ENCODE measurements around the gene NAGS. TPM values are rescaled to one million over a fixed set of nuclear protein-coding genes. Genes with fewer than 3 reads are reported as not detected.
"Not testable (repeated sequence)": the region's sequence is repeated elsewhere in the genome, so short reads cannot be mapped to it uniquely, and the experiment has no call there.

NAGS gene, protein sequence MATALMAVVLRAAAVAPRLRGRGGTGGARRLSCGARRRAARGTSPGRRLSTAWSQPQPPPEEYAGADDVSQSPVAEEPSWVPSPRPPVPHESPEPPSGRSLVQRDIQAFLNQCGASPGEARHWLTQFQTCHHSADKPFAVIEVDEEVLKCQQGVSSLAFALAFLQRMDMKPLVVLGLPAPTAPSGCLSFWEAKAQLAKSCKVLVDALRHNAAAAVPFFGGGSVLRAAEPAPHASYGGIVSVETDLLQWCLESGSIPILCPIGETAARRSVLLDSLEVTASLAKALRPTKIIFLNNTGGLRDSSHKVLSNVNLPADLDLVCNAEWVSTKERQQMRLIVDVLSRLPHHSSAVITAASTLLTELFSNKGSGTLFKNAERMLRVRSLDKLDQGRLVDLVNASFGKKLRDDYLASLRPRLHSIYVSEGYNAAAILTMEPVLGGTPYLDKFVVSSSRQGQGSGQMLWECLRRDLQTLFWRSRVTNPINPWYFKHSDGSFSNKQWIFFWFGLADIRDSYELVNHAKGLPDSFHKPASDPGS
- 0.54 TPM for total RNA-seq
- long read RNA-seq, partial matches to known transcripts: 1 of 2 reads
- long read RNA-seq, other reads (novel, unspliced or antisense): 1 of 2 reads

DNA sequence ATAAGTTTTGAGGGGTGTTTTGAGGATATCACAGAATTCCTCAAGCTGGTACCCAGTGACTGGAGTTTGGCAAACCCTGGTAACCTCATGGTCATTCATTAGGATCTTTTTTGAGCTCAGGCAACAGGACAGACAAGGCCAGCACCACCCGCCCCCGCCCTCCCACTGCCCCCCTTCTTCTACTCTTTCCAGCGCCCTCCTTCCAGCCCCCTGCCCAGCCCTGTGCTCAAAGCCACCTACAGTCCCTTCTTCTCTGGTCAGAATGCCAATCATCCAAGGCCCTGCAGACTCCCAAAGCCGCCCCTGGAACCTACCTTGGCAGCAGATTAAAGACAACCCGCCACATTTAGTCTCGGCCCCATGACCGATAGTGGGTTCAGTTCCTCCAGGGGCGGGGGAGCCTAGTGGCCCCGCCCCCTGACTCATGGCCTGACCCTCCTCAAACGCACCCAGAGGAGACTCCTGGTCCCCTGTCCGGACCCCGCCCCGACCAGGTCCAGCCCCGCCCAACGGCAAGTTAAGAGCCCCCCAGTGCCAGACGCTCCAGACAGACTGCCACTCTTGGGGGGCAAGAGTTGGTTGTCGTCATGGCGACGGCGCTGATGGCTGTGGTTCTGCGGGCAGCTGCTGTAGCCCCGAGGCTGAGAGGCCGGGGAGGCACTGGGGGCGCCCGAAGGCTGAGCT, at the start of gene NAGS:
Gene NAGS (plus strand): TSS at position 546 of the 684 bp plus-strand sequence. CDS start 42 bp downstream, at position 588.
- DNase-seq: no peak
- intact Hi-C loops (cut with DNase I): no loop called here

GRCh38 chr17:43956222-43956621, 48.2 kb upstream of the NAGS start:
- ATAC-seq (ENCODE audit: poor library complexity): no peak
- DNase-seq: no peak
- intact Hi-C loops (cut with DNase I): no loop called here

More for the DNA sequence above, at the start of gene NAGS:
- ATAC-seq (ENCODE audit: poor library complexity): no peak

- DNase-seq: no peak
- ATAC-seq (ENCODE audit: poor library complexity): no peak
- intact Hi-C loops (cut with DNase I): no loop called here
Observed at GRCh38 chr17:43958748-43959352, 45.6 kb upstream of the NAGS start.

DNA sequence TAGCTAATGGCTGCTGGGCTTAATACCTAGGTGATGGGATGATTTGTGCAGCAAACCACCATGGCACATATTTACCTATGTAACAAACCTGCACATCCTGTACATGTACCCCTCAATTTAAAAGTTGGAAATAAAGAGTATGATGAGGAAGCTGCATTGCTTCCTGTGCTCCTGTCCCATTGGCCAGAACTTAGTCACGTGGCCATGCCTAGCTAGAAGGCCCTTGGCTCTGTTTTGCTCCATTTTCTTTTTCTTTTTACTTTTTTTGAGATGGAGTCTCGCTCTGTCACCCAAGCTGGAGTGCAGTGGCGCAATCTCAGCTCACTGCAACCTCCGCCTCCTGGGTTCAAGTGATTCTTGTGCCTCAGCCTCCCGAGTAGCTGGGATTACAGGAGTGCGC, 43.1 kb upstream of the NAGS start:
- DNase-seq; ATAC-seq (ENCODE audit: poor library complexity); intact Hi-C loops (cut with DNase I): not testable (repeated sequence)

DNA sequence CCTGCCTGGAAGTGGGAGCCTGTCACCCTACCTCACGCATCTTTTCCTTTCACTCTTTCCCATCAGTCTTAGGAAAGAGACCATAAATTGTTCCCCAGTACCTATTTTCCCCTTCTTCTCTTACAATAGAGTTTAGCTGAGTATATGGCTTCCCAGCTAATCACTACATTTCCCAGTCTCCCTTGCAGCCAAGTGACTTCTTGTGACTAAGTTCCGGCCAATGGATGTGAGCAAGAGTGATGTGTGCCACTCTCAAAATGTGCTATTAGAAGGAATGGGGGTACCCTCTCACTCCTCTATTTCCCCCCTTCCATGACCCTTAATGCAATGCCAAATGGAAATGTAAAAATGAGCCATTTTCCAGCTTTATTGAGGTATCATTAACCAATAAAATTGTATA, 42.5 kb upstream of the NAGS start:
- ATAC-seq (ENCODE audit: poor library complexity): no peak
- intact Hi-C loops (cut with DNase I): no loop called here
- DNase-seq: no peak

GRCh38 chr17:43962479-43962878, 41.9 kb upstream of the NAGS start:
- ATAC-seq (ENCODE audit: poor library complexity): no peak
- intact Hi-C loops (cut with DNase I): no loop called here
- DNase-seq: no peak

DNA sequence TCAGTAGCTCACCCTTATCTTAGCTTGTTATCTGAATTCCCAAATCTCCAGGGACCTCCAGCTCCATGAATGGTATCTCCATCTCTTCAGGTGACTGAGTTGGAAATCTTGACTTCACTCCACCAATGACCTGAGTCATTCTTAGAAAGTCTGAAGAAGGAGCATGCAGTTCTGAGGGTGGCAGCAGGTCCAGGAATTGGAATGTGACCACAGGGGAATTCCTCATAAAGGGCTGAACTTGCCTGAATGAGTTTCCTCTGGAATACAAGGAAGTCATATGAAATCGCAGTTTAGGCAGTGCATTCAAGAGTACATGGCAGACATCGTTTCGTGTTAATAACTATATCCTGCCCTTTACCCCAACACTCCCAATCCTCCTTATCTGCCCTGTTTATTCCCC, 38.1 kb upstream of the NAGS start:
- ATAC-seq (ENCODE audit: poor library complexity): no peak
- intact Hi-C loops (cut with DNase I): no loop called here
- DNase-seq: no peak

DNA sequence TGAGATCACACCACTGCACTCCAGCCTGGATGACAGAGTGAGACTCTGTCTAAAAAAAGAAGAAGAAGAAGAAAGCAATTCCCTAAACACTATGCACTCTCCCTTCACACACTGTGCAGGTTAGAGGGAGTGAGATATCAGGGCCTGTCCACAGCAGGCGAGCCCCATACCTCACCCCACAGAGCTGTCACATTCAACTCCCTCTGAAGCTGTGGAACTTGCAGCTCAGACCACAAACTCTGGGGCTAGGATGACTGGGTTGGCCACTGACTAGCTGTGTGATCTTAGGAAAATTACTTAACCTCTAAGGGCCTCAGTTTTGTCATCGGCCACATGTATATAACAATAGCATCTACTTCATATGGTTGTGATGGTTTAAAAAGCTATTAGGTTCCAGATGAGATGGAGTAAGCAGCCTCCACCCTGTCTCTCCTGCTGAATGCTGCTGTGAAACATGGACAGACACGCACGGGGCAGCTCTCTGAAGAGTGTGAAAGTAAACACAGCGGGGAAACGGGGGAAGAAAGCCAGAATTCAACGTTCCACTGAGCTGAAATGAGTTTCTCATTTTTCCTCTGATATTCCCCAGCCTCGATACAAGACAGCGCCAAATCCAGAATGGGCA, 37.1 kb upstream of the NAGS start:
- DNase-seq: peak; percentile 3
- intact Hi-C loops (cut with DNase I): no loop called here

DNA sequence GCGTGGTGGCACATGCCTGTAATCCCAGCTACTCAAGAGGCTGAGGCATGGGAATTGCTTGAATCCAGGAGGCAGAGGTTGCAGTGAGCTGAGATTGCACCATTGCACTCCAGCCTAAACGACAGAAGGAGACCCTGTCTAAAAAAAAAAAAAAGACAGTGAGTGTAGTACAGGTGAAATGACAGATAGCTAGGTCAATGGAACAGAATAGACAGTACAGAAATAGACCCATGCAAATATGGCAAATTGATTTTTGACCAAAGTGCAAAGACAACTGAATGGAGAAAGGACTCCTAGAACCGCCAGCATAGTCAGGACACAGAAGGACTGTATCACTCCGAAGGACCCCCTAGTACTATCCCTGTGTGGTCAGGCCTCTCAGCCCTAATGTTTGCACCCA, 34.1 kb upstream of the NAGS start:
- DNase-seq (peak; percentile 6), ATAC-seq (ENCODE audit: poor library complexity) (no peak)
- intact Hi-C loops (cut with DNase I): no loop called here

More for the DNA sequence above, 37.1 kb upstream of the NAGS start:
- ATAC-seq (ENCODE audit: poor library complexity): no peak

- DNase-seq; intact Hi-C loops (cut with DNase I); ATAC-seq (ENCODE audit: poor library complexity): not testable (repeated sequence)
Observed at GRCh38 chr17:43971436-43971835, 33.0 kb upstream of the NAGS start.

- intact Hi-C loops (cut with DNase I); ATAC-seq (ENCODE audit: poor library complexity); DNase-seq: not testable (repeated sequence)
Observed at GRCh38 chr17:43972444-43973212, 31.8 kb upstream of the NAGS start.

DNA sequence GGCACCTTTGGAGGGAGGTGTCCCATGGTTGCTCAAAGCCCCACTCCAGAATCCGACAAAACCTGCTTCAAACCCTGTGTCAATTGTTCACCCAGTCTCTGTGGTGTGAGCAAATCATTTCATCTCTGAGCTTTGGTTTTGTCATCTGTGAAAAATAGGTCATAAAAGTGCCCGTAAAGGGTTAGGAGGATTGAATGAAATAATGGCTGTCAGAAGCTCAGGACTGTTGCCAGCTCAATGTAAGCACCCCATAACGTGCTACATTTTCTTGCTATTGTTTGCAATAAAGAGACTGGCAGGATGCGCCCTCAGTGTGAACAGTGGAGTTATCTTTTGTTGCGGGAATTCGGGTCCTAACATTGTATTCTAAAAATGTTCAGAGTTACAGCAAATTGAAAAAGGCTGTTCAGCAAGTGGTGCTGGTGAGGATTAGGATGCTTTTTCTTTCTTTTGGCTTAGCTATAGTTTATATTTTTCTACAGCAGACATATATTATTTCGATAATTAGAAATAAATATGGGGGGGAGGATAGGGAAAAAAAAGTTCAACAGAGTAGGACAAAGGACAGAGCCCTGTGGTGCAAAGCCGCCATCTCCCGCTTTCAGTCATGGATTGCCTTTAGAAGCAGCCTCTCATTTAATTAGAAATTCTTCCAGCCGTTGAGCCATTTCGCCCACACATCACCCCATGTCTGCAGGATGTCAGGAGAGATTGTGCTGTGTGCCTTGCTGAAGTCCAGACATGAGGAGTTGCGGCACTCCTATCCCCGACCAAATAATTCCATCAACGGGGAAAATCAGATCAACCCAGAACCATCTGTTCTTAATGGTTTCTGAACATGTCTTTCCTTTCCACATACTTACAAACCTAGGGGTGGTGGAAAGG, 29.8 kb upstream of the NAGS start:
- no peak for DNase-seq
- intact Hi-C loops (cut with DNase I): no loop called here

GRCh38 chr17:43975898-43976297, 28.5 kb upstream of the NAGS start:
- intact Hi-C loops (cut with DNase I): no loop called here
- no peak for ATAC-seq (ENCODE audit: poor library complexity)
- no peak for DNase-seq

More for the DNA sequence above, 29.8 kb upstream of the NAGS start:
- ATAC-seq (ENCODE audit: poor library complexity): no peak

GRCh38 chr17:43976963-43977837, 27.2 kb upstream of the NAGS start:
- ATAC-seq (ENCODE audit: poor library complexity) (no peak), DNase-seq (peak; percentile 11)
- intact Hi-C loops (cut with DNase I): no loop called here

GRCh38 chr17:43978078-43978477, 26.3 kb upstream of the NAGS start:
- no peak for ATAC-seq (ENCODE audit: poor library complexity)
- intact Hi-C loops (cut with DNase I): no loop called here
- DNase-seq: no peak

GRCh38 chr17:43979011-43979410, 25.4 kb upstream of the NAGS start:
- no peak for ATAC-seq (ENCODE audit: poor library complexity)
- peak; percentile 6 for DNase-seq
- intact Hi-C loops (cut with DNase I): no loop called here
